ENCODE results near the gene NUSAP1. TPM values are rescaled to one million over a fixed set of nuclear protein-coding genes. Genes with fewer than 3 reads are reported as not detected.
"Not testable (repeated sequence)": the region's sequence is repeated elsewhere in the genome, so short reads cannot be mapped to it uniquely, and the experiment has no call there.

The NUSAP1 gene
- total RNA-seq, 1 experiment from 2014 or later = 190 TPM

DNA sequence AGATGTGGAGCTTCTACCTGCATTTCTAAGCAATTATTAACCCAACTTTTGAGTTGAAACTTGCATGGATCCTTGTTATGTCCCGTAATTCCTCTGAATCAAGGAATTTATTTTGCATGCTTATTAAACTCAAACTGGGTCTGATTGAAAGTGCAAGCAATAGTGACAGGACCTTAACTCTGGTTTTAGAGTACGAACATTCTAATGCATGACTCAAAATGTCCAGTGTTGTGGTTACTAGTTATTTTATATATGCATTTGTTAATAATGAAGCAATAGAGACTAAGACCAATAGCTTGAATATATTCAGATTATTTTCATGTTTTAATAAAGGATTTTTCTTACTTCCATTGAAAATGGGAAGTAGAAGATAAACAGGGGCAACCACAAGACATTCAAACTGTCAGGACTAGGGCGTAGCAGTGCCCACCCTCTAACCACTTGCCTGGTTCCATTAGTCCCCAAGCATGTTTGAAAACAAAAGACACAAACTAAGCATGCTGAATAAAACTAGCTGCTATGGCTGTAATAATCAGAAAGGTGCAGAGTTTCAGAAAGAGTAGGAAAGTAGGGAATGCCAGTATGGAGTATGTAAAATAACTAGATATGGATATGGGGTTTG, 28.4 kb upstream of the NUSAP1 start:
- no peaks in the 10 kb centered on the region for H3K79me2 ChIP-seq (ENCODE audit: low read depth)
- H3F3A ChIP-seq (ENCODE audit: insufficient read depth, low read depth) = 0 out of 2 replicates have a peak, but pooled peaks cover 4% of the 10 kb centered on the region
- BruUV-seq (replicated peaks) = no TSS peak
- no peaks in the 10 kb centered on the region for H3K9me3 ChIP-seq (ENCODE audit: insufficient read depth, low read depth)
- no peak overlapping the region for H2AFZ ChIP-seq
- ChIA-PET POLR2A (ENCODE audit: unreplicated experiment) (no interaction called here), CTCF (no interaction called here)
- H3K36me3 ChIP-seq (ENCODE audit: low read depth) = no peaks in the 10 kb centered on the region
- TF ChIP-seq EZH2 (IDR thresholded peaks at IDR 0.05; ENCODE audit: low read depth) = no peak
- TF ChIP-seq, protein P1, sequence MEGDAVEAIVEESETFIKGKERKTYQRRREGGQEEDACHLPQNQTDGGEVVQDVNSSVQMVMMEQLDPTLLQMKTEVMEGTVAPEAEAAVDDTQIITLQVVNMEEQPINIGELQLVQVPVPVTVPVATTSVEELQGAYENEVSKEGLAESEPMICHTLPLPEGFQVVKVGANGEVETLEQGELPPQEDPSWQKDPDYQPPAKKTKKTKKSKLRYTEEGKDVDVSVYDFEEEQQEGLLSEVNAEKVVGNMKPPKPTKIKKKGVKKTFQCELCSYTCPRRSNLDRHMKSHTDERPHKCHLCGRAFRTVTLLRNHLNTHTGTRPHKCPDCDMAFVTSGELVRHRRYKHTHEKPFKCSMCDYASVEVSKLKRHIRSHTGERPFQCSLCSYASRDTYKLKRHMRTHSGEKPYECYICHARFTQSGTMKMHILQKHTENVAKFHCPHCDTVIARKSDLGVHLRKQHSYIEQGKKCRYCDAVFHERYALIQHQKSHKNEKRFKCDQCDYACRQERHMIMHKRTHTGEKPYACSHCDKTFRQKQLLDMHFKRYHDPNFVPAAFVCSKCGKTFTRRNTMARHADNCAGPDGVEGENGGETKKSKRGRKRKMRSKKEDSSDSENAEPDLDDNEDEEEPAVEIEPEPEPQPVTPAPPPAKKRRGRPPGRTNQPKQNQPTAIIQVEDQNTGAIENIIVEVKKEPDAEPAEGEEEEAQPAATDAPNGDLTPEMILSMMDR (conservative IDR thresholded peaks at IDR 0.05) = no peak
- no peaks in the 10 kb centered on the region for H4K20me1 ChIP-seq (ENCODE audit: insufficient read depth)
- H3K9me2 ChIP-seq (ENCODE audit: insufficient read depth) = no peaks in the 10 kb centered on the region
- H3K27ac ChIP-seq = no peak overlapping the region
- intact Hi-C loops (cut with micrococcal nuclease; ENCODE audit: unreplicated experiment) = no loop called here
- no peak for DNase-seq
- no peaks in the 10 kb centered on the region for H3K4me1 ChIP-seq (replicated peaks; ENCODE audit: insufficient read depth)
- H3K4me2 ChIP-seq = no peak overlapping the region
- H3K4me3 ChIP-seq = no peak overlapping the region
- no peaks in the 10 kb centered on the region for H3K27me3 ChIP-seq (ENCODE audit: insufficient read depth, low read depth)

- Histone ChIP-seq H3K27me3 (ENCODE audit: insufficient read depth, low read depth) (no peaks in the 10 kb centered on the region), H3K9me2 (ENCODE audit: insufficient read depth) (no peaks in the 10 kb centered on the region), H3K4me1 (replicated peaks; ENCODE audit: insufficient read depth) (no peaks in the 10 kb centered on the region), H3K27ac (no peak overlapping the region), H3F3A (ENCODE audit: insufficient read depth, low read depth) (no peaks in the 10 kb centered on the region), H3K4me3 (no peak overlapping the region), H3K4me2 (no peak overlapping the region), H3K36me3 (ENCODE audit: low read depth) (no peaks in the 10 kb centered on the region), H3K9me3 (ENCODE audit: insufficient read depth, low read depth) (no peaks in the 10 kb centered on the region), H3K79me2 (ENCODE audit: low read depth) (no peaks in the 10 kb centered on the region), H2AFZ (no peak overlapping the region), H4K20me1 (ENCODE audit: insufficient read depth) (no peaks in the 10 kb centered on the region)
- ChIA-PET POLR2A (ENCODE audit: unreplicated experiment) (interaction anchor here (0.6 kb wide), 1 partner anchor 14 kb away, joined by 4 read pairs; no protein-coding TSS in a partner anchor), CTCF (no interaction called here)
- intact Hi-C loops (cut with micrococcal nuclease; ENCODE audit: unreplicated experiment) = no loop called here
- no TSS peak for BruUV-seq (replicated peaks)
- no peak for DNase-seq
- TF ChIP-seq, protein P1 (conservative IDR thresholded peaks at IDR 0.05) = no peak
- no peak for TF ChIP-seq EZH2 (IDR thresholded peaks at IDR 0.05; ENCODE audit: low read depth)
Observed at GRCh38 chr15:41307679-41308078, 25.0 kb upstream of the NUSAP1 start.

GRCh38 chr15:41309226-41309905, 23.3 kb upstream of the NUSAP1 start:
- Histone ChIP-seq H3K4me3 (no peak overlapping the region), H3K9me2 (ENCODE audit: insufficient read depth) (no peaks in the 10 kb centered on the region), H3F3A (ENCODE audit: insufficient read depth, low read depth) (no peaks in the 10 kb centered on the region), H3K36me3 (ENCODE audit: low read depth) (no peaks in the 10 kb centered on the region), H3K27ac (no peak overlapping the region), H4K20me1 (ENCODE audit: insufficient read depth) (no peaks in the 10 kb centered on the region), H3K27me3 (ENCODE audit: insufficient read depth, low read depth) (no peaks in the 10 kb centered on the region), H3K4me2 (no peak overlapping the region), H3K9me3 (ENCODE audit: insufficient read depth, low read depth) (no peaks in the 10 kb centered on the region), H2AFZ (no peak overlapping the region), H3K4me1 (replicated peaks; ENCODE audit: insufficient read depth) (no peaks in the 10 kb centered on the region), H3K79me2 (ENCODE audit: low read depth) (no peaks in the 10 kb centered on the region)
- CTCF ChIA-PET = no interaction called here
- intact Hi-C loops (cut with micrococcal nuclease; ENCODE audit: unreplicated experiment) = no loop called here
- TF ChIP-seq, protein P1 (conservative IDR thresholded peaks at IDR 0.05) = no peak
- no peak for TF ChIP-seq EZH2 (IDR thresholded peaks at IDR 0.05; ENCODE audit: low read depth)
- no TSS peak for BruUV-seq (replicated peaks)
- POLR2A ChIA-PET (ENCODE audit: unreplicated experiment) = no interaction called here
- DNase-seq = no peak

GRCh38 chr15:41320805-41321330, 11.8 kb upstream of the NUSAP1 start:
- CTCF ChIA-PET; H2AFZ ChIP-seq; H3K9me3 ChIP-seq (ENCODE audit: insufficient read depth, low read depth); H3K36me3 ChIP-seq (ENCODE audit: low read depth); H3K27me3 ChIP-seq (ENCODE audit: insufficient read depth, low read depth); H3K79me2 ChIP-seq (ENCODE audit: low read depth); H3K4me2 ChIP-seq; H3K9me2 ChIP-seq (ENCODE audit: insufficient read depth); DNase-seq; intact Hi-C loops (cut with micrococcal nuclease; ENCODE audit: unreplicated experiment); H3F3A ChIP-seq (ENCODE audit: insufficient read depth, low read depth); H3K4me1 ChIP-seq (replicated peaks; ENCODE audit: insufficient read depth); BruUV-seq (replicated peaks); H3K4me3 ChIP-seq; H4K20me1 ChIP-seq (ENCODE audit: insufficient read depth); POLR2A ChIA-PET (ENCODE audit: unreplicated experiment); H3K27ac ChIP-seq: not testable (repeated sequence)

Data from PC-9 (cell line).